NCI-H82 (cell line): ENCODE data around the gene PBX2.
A peak's percentile ranks its signal among the peaks of the same experiment; 100 is the strongest.

Experiments used
- DNase-seq: peaks from one replicate; lab custom pipeline; 2025; lab: John Stamatoyannopoulos, UW

The PBX2 gene

GRCh38 chr6:32173051-32173727 lies 16.8 kb downstream of the PBX2 start:
- no peak for DNase-seq

GRCh38 chr6:32171234-32171633 lies 18.8 kb downstream of the PBX2 start:
- no peak for DNase-seq

GRCh38 chr6:32170294-32170693 lies 19.7 kb downstream of the PBX2 start:
- DNase-seq, result no peak

GRCh38 chr6:32168807-32169591 lies 21.0 kb downstream of the PBX2 start:
- no peak for DNase-seq

GRCh38 chr6:32168350-32168749 lies 21.7 kb downstream of the PBX2 start:
- DNase-seq, result no peak

GRCh38 chr6:32167761-32168262 lies 22.2 kb downstream of the PBX2 start:
- DNase-seq, result peak; percentile 37

- DNase-seq, result no peak
These were observed 22.7 kb downstream of the PBX2 start for GRCh38 chr6:32167154-32167760.

GRCh38 chr6:32166411-32167061 lies 23.5 kb downstream of the PBX2 start:
- DNase-seq, result no peak

- DNase-seq, result no peak
These were observed 25.7 kb downstream of the PBX2 start, which contains the start of gene EGFL8 for GRCh38 chr6:32164295-32164694. Gene EGFL8 (plus strand): TSS chr6:32164595. CDS start chr6:32166166, 1,571 bp downstream.

GRCh38 chr6:32163559-32164258 lies 26.3 kb downstream of the PBX2 start:
- no peak for DNase-seq

- DNase-seq, result no peak
These were observed 31.9 kb downstream of the PBX2 start for GRCh38 chr6:32158052-32158451.

- DNase-seq, result no peak
These were observed 33.1 kb downstream of the PBX2 start for GRCh38 chr6:32156891-32157290.

GRCh38 chr6:32154514-32155161 lies 35.4 kb downstream of the PBX2 start:
- DNase-seq, result peak; percentile 91

GRCh38 chr6:32153564-32154513 lies 36.2 kb downstream of the PBX2 start, which contains the start of gene PPT2:
Gene PPT2 (plus strand): TSS chr6:32154141. CDS start chr6:32154595, 454 bp downstream.
- peak; percentile 96 for DNase-seq

GRCh38 chr6:32152769-32153563 lies 37.0 kb downstream of the PBX2 start:
- peak; percentile 85 for DNase-seq

GRCh38 chr6:32151863-32152768 lies 37.9 kb downstream of the PBX2 start, which contains the start of gene PRRT1:
Gene PRRT1 (minus strand): TSS chr6:32151939. CDS start chr6:32151827, 112 bp downstream.
- peak; percentile 75 for DNase-seq

- peak; percentile 94 for DNase-seq
These were observed 38.7 kb downstream of the PBX2 start for GRCh38 chr6:32151181-32151862.
